Activated CD4-positive, alpha-beta memory T cell treated with anti-CD3 and anti-CD28 coated beads for 36 hours (primary cell): ENCODE results near the gene MED31. TPM values are rescaled to one million over a fixed set of nuclear protein-coding genes. Genes with fewer than 3 reads are reported as not detected.

Experiments
- CTCF ChIA-PET: fragments of 350-600 bp; sonication (Branson Sonifier 250); formaldehyde crosslinking; loops from one replicate; lab custom pipeline; 2021; ENCODE audit warnings: antibody characterized with exemption, inconsistent platforms; lab: Charles Lee
- POLR2A ChIA-PET: fragments of 350-600 bp; sonication (Branson Sonifier 250); formaldehyde crosslinking; loops from one replicate; lab custom pipeline; 2021; ENCODE audit warnings: antibody characterized with exemption; lab: Charles Lee
- DNase-seq: peaks from one replicate; pipeline ENCODE4 v3.0.0-alpha.2; 2020
- H3K27ac Mint-ChIP-seq: one replicate; pipeline ENCODE4 v1.8.0; 2021; ENCODE audit warnings: mixed read lengths
- H3K27me3 Mint-ChIP-seq: one replicate; pipeline ENCODE4 v1.8.0; 2021; ENCODE audit warnings: mixed read lengths
- H3K36me3 Mint-ChIP-seq: one replicate; pipeline ENCODE4 v1.8.0; 2021; ENCODE audit warnings: mixed read lengths
- H3K4me1 Mint-ChIP-seq: one replicate; pipeline ENCODE4 v1.8.0; 2021; ENCODE audit warnings: low read depth, mixed read lengths
- H3K4me3 Mint-ChIP-seq: one replicate; pipeline ENCODE4 v1.8.0; 2021; ENCODE audit warnings: mild to moderate bottlenecking, mixed read lengths
- H3K9me3 Mint-ChIP-seq: one replicate; pipeline ENCODE4 v1.8.0; 2021; ENCODE audit warnings: mixed read lengths
- intact Hi-C: fragments of 100-400 bp; cut with micrococcal nuclease; formaldehyde crosslinking; loops from one replicate; pipeline ENCODE4 v1.15.1; 2023
- total RNA-seq, 2 experiments: library from RNA; stranded (reverse); gene quantifications; one replicate each; pipeline ENCODE4 v1.2.3, GENCODE V29; 2021

The MED31 gene
- total RNA-seq, 2 experiments from 2014 or later = 22.6 to 25.9 TPM

DNA sequence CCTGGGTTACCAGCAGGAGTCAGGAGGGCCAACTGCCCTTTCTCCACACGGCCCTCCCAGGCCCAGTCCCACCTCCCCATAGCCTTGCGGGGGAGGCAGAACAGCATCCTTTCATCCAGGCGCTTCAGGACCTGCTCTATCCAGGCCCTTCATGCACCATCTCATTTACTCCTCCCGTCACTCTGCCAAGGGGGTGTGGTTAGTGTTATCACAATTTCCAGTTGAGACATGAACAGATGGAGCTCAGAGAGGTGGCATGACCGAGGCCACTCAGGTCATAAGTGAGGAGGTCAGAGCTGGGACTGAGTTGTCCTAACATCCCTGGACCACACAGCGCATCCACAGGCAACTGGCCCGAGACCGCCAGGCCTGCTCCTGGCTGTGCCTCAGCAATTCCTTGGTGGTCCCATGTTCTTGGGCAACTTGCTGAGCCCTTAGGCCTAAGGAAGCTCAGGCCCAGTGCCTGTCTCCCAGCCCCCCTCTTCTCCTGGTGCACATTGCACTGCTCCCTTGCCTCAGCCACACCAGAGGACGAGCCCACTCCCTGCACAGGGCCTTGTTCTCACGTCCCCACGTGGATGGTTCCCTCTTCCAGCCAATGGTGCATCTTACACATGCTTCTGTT, 23.9 kb upstream of the MED31 start:
- Mint-ChIP-seq H3K36me3 (no peaks in the 10 kb centered on the region), H3K4me3 (no peak overlapping the region)
- CTCF ChIA-PET = no interaction called here

DNA sequence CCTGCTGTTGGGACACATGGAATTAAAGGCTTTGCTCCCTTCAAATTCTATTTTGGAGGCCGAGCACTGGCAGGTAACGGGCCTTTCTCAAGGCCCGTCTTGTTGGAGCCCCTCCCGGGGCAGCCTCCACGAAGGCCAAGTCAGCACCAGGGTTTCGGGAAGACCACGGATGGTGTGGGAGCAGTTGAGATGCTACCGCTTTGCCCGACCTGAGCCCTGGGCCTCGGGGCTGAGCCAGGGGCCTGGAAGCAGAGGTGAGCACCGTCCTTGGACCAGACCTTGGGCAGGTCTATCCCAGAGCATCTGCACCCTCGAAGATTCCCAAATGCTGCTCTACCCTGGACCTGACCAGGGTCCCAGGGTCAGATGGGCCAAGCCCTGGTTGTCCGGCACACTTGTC, 23.2 kb upstream of the MED31 start:
- Mint-ChIP-seq H3K27me3 (peaks cover 8% of the 10 kb centered on the region), H3K4me3 (no peak overlapping the region), H3K36me3 (no peaks in the 10 kb centered on the region), H3K27ac (no peak overlapping the region), H3K4me1 (peaks cover 5% of the 10 kb centered on the region), H3K9me3 (no peaks in the 10 kb centered on the region)
- intact Hi-C loops = no loop called here
- no peak for DNase-seq
- ChIA-PET POLR2A (no interaction called here), CTCF (no interaction called here)

More for the DNA sequence above, 23.9 kb upstream of the MED31 start:
- Mint-ChIP-seq H3K27ac (no peak overlapping the region), H3K27me3 (peaks cover 10% of the 10 kb centered on the region), H3K4me1 (peaks cover 5% of the 10 kb centered on the region), H3K9me3 (no peaks in the 10 kb centered on the region)
- intact Hi-C loops = no loop called here
- no peak for DNase-seq
- POLR2A ChIA-PET = no interaction called here

DNA sequence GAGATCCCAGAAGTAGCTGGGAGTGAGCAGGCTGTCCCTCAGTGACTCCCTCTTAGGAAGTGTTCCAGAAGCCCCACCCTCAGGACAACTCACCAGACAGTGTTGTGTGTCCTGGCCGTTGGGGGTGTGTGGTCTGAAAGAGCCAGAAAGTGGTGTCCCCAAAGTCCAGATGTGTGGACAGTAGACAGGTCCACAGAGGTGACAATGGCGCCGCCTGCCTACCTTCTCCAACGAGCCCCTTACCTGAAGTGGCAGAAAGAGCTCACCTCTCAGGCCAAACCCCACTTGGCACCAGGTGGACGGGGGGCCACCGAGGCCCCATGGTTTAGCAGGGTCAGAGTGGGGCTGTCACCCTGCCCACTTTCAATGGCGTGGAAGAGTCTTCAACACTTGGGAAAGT, 20.0 kb upstream of the MED31 start:
- POLR2A ChIA-PET = no interaction called here
- H3K36me3 Mint-ChIP-seq = no peaks in the 10 kb centered on the region
- no peaks in the 10 kb centered on the region for H3K9me3 Mint-ChIP-seq
- intact Hi-C loops = no loop called here
- H3K4me1 Mint-ChIP-seq = peaks cover 2% of the 10 kb centered on the region
- DNase-seq = no peak
- H3K27ac Mint-ChIP-seq = no peak overlapping the region
- no peak overlapping the region for H3K4me3 Mint-ChIP-seq
- CTCF ChIA-PET = no interaction called here
- H3K27me3 Mint-ChIP-seq = no peaks in the 10 kb centered on the region

DNA sequence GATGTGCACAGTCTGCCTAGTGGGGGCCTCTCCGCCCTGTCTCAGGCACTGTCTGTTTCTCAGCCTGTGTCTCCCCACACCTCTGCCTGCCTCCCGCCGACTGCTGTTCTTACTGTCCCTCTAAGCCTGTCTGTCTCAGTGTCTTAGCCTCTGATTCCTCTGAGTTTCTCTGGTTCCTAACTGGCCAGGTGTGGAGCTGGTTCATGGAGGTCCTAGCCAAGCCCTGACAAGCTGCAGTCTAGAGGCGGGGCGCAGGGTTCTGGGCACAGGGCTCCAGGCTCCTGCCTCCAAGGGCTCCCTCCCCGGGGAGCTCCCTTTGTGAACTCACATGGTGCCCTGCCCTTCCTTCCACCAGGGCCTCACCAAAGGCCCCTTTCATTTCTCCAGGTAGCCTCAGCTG, 19.6 kb upstream of the MED31 start:
- Mint-ChIP-seq H3K27me3 (no peaks in the 10 kb centered on the region), H3K27ac (no peak overlapping the region), H3K4me1 (peaks cover 2% of the 10 kb centered on the region), H3K36me3 (no peaks in the 10 kb centered on the region), H3K4me3 (no peak overlapping the region), H3K9me3 (no peaks in the 10 kb centered on the region)
- ChIA-PET POLR2A (no interaction called here), CTCF (no interaction called here)
- intact Hi-C loops = no loop called here
- DNase-seq = no peak

DNA sequence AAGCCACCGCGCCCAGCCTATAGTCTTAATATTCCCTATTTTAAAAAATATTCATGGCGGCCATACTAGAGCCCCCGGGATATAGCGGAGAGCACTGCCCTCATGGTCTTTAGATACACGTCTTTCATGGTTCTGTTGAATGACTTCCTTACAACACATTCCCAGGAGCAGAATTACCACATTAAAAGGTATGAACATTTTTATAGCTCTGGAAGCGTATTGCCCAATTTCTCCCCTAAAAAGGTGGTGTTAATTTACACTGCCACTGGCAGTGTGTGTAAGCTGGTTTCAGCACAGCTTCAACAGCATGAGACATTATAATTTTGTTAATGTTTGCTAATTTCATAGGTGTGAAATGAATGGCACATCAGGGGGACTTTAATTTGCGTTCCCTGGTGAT, 19.2 kb upstream of the MED31 start:
- intact Hi-C loops = no loop called here
- Mint-ChIP-seq H3K36me3 (no peaks in the 10 kb centered on the region), H3K4me1 (peaks cover 2% of the 10 kb centered on the region), H3K9me3 (no peaks in the 10 kb centered on the region), H3K4me3 (no peak overlapping the region), H3K27me3 (no peaks in the 10 kb centered on the region), H3K27ac (no peak overlapping the region)
- CTCF ChIA-PET = interaction anchor here (1.2 kb wide), 1 partner anchor 223 kb away, joined by 4 read pairs; no protein-coding TSS in a partner anchor
- POLR2A ChIA-PET = no interaction called here
- no peak for DNase-seq

DNA sequence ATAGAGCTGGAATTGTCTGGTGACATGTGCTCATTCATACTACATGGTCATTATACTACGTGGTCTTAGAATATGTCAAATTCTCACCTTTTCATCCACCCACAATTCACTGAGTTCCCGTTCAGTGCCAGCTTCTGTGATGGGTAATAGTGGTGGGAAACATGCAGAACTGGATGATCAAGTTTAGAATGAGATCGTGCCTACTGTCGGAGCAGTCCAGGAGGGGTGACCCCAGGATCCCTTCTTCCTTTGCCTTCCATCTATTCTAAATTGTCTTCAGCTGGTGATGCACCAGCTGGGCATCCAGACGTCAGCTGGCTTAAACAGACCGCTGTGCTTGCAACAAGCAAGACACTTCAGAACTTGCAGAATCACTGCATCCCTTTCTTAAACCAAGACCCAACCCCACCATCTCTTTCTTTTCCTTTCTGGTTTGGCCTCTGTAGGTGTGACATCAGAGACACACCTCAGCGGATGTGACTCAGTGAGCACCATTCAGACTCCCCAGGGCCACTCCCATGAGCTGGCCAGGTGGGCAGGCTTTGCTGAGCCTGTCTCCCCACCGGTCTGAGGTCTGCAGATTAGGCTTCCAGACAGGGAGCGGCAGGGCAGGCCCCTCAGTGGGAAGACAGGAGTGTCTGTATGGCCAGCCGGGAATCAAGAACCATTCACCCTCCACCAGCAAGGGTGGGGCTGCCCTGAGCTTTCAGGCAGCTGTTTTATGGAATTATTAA, 18.2 kb upstream of the MED31 start:
- H3K27me3 Mint-ChIP-seq = no peaks in the 10 kb centered on the region
- intact Hi-C loops = loop anchor here (5.0 to 10.0 kb wide), 2 partner anchors 225 to 333 kb away; no protein-coding TSS in a partner anchor
- H3K4me3 Mint-ChIP-seq = no peak overlapping the region
- ChIA-PET CTCF (interaction anchor here (0.9 to 1.5 kb wide), 3 partner anchors 173 to 224 kb away, joined by 3 to 4 read pairs (median 3); no protein-coding TSS in a partner anchor), POLR2A (no interaction called here)
- H3K36me3 Mint-ChIP-seq = no peaks in the 10 kb centered on the region
- H3K27ac Mint-ChIP-seq = no peak overlapping the region
- no peaks in the 10 kb centered on the region for H3K9me3 Mint-ChIP-seq
- H3K4me1 Mint-ChIP-seq = peaks cover 2% of the 10 kb centered on the region
- no peak for DNase-seq

DNA sequence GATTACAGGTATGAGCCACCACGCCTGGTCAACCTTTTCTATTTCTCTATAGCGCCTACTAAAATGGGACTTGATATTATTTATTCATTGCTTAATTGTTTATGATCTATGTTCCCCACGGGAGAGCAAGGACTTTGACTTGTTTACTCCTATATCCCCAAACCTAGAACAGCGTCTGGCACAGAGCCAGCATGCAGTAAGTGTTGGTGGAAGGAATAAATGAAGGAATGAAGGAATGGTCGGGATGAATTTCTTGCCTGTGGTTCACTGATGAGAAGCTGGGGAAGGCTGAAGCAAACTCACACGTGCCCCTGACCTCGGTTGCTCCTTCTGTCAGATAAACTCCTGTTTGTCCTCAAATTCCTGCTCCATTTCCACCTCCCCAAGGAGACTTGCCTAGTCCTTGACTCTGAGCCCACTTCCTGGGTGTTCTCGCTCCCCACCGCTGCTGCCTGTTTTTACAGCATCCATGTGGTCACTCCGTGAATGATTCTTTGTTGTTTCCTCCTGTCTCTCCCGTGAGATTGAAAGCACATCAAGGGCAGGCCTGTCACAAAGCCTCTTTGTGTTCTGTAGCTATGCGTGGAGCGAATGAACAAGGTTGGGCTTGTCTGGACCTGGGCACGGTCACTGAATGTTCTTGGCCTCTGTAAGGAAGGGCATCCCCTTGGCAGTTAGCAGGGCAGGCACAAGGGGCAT, 17.5 kb upstream of the MED31 start:
- Mint-ChIP-seq H3K27me3 (no peaks in the 10 kb centered on the region), H3K9me3 (no peaks in the 10 kb centered on the region), H3K4me3 (no peak overlapping the region), H3K36me3 (no peaks in the 10 kb centered on the region), H3K4me1 (peaks cover 2% of the 10 kb centered on the region), H3K27ac (no peak overlapping the region)
- POLR2A ChIA-PET = no interaction called here
- intact Hi-C loops = loop anchor here (5.0 to 10.0 kb wide), 2 partner anchors 226 to 333 kb away; no protein-coding TSS in a partner anchor
- DNase-seq = no peak
- CTCF ChIA-PET = interaction anchor here (0.9 to 1.5 kb wide), 2 partner anchors 173 to 175 kb away, joined by 3 read pairs; no protein-coding TSS in a partner anchor

DNA sequence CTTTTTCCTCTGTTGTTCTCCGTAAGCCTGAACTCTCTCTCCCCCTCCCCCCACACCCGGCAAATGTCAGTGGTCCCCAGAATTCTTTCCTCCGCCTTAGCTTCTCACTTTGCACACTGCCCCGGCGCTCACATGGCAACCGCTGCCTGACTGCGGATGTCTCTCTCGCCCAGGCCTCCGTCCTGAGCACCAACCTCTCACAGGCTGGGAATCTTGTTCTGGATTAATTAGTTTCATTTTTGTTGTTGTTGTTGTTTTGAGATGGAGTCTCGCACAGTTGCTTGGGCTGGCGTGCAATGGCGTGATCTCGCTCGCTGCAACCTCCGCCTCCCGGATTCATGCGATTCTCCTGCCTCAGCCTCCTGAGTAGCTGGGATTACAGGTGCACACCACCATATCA, 16.8 kb upstream of the MED31 start:
- Mint-ChIP-seq H3K27me3 (no peaks in the 10 kb centered on the region), H3K4me3 (no peak overlapping the region), H3K36me3 (no peaks in the 10 kb centered on the region), H3K4me1 (peaks cover 2% of the 10 kb centered on the region), H3K27ac (no peak overlapping the region), H3K9me3 (no peaks in the 10 kb centered on the region)
- DNase-seq = no peak
- ChIA-PET POLR2A (no interaction called here), CTCF (interaction anchor here (0.8 kb wide), 1 partner anchor 20 kb away, joined by 3 read pairs; no protein-coding TSS in a partner anchor)
- intact Hi-C loops = loop anchor here (5.0 to 10.0 kb wide), 2 partner anchors 227 to 334 kb away; no protein-coding TSS in a partner anchor

DNA sequence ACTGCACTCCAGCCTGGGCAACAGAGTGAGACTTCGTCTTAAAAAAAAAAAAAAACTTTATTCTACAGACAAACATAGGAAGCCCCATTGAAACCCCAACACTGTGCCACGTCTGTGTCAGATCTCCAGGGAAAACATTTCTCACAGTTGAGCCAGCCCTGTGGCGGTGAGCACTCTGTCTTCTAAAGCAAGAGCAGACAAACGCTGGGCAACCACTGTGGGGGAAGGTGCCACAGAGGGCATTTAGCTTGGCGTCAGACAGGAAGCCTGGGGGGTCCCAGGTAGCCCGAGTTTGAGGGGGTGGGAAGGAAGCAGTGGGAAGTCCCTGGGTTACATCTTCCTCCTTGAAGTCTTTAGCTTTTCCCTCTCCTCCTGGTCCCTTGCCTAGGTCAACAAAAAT, 16.1 kb upstream of the MED31 start:
- Mint-ChIP-seq H3K4me1 (peaks cover 2% of the 10 kb centered on the region), H3K4me3 (no peak overlapping the region), H3K27ac (no peak overlapping the region), H3K27me3 (no peaks in the 10 kb centered on the region), H3K36me3 (no peaks in the 10 kb centered on the region), H3K9me3 (no peaks in the 10 kb centered on the region)
- DNase-seq = no peak
- intact Hi-C loops = loop anchor here (2.0 to 10.0 kb wide), 3 partner anchors 175 to 335 kb away; no protein-coding TSS in a partner anchor
- ChIA-PET CTCF (interaction anchor here (0.7 to 2.4 kb wide), 4 partner anchors 21 to 227 kb away, joined by 3 to 23 read pairs (median 6); no protein-coding TSS in a partner anchor), POLR2A (no interaction called here)

DNA sequence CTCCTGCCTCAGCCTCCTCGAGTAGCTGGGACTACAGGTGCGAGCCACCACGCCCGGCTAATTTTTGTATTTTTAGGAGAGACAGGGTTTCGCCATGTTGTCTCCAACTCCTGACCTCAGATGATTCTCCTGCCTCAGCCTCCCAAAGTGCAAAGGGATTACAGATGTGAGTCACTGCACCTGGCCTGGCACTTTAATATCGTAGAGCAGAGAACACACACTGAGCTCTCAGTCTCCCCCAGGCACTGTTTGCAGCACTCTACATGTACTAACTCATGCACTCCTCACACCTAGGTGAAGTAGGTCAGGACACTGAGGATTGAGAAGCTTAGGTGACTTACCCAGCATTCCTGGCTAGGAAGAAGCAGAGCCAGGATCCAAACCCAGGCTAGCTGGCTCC, 15.2 kb upstream of the MED31 start:
- Mint-ChIP-seq H3K4me1 (peaks cover 3% of the 10 kb centered on the region), H3K4me3 (no peak overlapping the region), H3K36me3 (no peaks in the 10 kb centered on the region), H3K27ac (no peak overlapping the region), H3K27me3 (no peaks in the 10 kb centered on the region), H3K9me3 (no peaks in the 10 kb centered on the region)
- intact Hi-C loops = loop anchor here (2.0 to 10.0 kb wide), 3 partner anchors 176 to 336 kb away; no protein-coding TSS in a partner anchor
- no peak for DNase-seq
- POLR2A ChIA-PET = no interaction called here
- CTCF ChIA-PET = interaction anchor here (0.7 to 2.4 kb wide), 12 partner anchors 10 to 1791 kb away, joined by 3 to 23 read pairs (median 4); partner anchors contain the start of genes C17orf100, KIAA0753, MED31 and SLC13A5

DNA sequence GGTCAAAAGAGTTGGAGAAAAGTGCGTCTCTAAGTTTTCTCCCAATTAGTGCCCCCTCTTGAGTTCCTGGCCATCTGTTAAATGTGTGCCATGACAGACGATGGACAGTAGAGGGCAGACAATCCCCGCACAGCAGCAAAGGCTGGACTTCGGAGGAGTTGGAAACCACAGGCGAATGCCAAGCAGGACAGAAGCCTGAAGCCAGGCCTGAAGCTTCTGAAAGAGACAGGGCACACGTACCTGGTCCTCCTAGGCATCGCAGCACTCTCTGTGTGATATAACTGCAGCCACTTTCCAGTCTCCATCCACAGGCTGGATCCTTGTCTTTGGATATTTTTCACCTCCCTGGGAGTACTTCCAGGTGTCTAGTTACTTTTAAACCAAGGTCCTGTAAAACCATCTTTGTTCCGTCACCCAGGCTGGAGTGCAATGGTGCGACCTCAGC, 14.7 kb upstream of the MED31 start:
- ChIA-PET CTCF (interaction anchor here (0.7 to 2.4 kb wide), 12 partner anchors 9 to 1791 kb away, joined by 3 to 23 read pairs (median 4); partner anchors contain the start of genes C17orf100, KIAA0753, MED31 and SLC13A5), POLR2A (no interaction called here)
- H3K27ac Mint-ChIP-seq = no peak overlapping the region
- no peaks in the 10 kb centered on the region for H3K36me3 Mint-ChIP-seq
- peak; percentile 65 for DNase-seq
- no peaks in the 10 kb centered on the region for H3K27me3 Mint-ChIP-seq
- peaks cover 7% of the 10 kb centered on the region for H3K4me1 Mint-ChIP-seq
- intact Hi-C loops = loop anchor here (2.0 to 10.0 kb wide), 3 partner anchors 177 to 336 kb away; no protein-coding TSS in a partner anchor
- H3K9me3 Mint-ChIP-seq = no peaks in the 10 kb centered on the region
- H3K4me3 Mint-ChIP-seq = no peak overlapping the region
